HG03066 (cell line): ENCODE results near the gene FAM3B.

Experiments
- ATAC-seq: cut with Tn5 transposase; IDR thresholded peaks from one replicate; pipeline ENCODE4 v1.9.1; 2021; ENCODE audit warnings: low read depth; ENCODE audit not compliant: unreplicated experiment

FAM3B gene

DNA sequence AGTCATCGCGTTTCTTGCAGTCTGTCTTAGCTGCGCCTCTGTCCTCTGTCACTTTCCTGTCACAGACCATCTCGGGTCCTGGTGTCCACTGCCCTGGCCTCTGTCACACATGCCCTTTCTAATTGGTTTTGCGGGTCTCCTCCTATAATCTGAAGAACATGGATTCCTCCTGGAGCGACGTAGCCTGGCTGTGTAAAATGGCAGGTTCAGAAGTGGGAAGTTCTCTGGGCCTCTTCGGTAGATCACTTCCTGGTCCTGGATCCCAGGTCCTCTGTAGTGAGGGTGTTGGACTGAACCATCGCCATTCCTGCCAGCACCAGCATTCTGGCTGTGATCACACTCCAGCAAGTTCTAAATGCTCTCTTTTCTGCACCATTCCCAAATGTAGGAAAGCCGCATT is 857 bp downstream of the FAM3B start:
- ATAC-seq: no peak

- ATAC-seq: no peak
Observed at GRCh38 chr21:41318218-41318617, 1.6 kb downstream of the FAM3B start.

- ATAC-seq: no peak
Observed at GRCh38 chr21:41319273-41319672, 2.7 kb downstream of the FAM3B start.

- no peak for ATAC-seq
Observed at GRCh38 chr21:41321211-41321907, 4.8 kb downstream of the FAM3B start.

DNA sequence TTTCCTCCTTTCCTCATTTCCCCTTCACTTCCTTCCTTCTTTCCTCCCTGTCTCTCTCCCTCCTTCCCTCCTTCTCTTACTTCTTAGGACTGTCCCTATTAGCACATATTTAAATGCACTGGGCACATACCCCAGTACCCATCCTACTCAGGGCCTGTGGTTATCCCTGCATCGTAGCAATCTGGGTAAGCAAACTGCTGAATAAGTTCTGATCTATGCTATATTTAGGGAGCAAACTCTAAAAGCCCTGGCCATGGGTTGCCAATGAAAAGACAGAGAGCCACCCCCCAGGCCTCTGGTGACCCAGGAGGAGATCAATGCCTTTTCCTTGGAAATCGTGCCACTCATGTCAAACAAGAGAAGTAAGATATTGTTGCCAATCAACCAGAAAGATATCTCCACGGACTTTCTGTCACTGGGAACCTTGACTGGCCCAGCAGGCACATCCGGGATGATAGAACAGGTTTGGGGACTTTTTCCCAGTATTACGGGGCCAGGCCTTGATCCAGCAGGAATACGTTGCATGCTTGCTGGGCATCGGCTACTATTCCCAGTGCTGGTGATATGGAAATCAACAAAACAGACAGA is 5.4 kb downstream of the FAM3B start:
- ATAC-seq: no peak

DNA sequence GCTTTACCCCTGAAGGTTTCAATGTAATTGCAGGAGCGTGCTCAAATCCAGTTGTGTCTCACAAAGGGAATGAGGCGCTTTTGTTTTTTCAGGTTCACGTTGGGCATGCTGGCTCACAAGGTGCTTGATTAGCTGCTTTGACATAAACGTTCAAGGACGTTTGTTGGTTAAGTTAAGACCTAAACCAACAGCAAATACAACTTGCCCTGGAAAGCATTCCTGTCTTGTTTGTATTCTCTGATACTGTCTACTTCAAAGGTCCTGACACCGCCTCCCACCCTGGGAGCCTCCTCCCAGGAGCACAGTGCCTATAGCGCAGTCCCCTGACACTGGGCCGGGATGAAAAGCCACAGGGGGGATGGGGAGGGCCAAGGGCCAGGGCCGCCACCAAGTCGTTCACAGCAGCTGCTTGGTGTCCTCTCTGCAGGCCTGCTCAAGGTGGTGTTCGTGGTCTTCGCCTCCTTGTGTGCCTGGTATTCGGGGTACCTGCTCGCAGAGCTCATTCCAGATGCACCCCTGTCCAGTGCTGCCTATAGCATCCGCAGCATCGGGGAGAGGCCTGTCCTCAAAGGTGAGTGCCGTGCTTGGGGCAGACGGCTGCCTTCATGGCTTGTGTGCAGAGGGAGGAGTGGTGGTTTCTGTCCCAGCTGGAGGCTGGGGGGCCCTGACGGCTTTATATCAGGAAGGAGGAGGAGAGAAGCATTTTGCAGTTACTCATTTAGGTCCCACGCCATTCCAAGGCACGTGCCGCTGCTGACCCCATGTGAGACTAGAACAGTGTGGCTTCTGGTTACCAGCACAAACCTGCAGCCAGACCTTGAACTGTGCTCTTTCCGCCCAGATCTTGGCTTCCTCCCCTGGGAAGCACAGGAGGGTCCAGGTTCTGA is 6.1 kb downstream of the FAM3B start:
- no peak for ATAC-seq

- ATAC-seq: no peak
Observed at GRCh38 chr21:41325138-41325912, 8.7 kb downstream of the FAM3B start.

- ATAC-seq: no peak
Observed at GRCh38 chr21:41326414-41327080, 9.9 kb downstream of the FAM3B start.

- ATAC-seq: no peak
Observed at GRCh38 chr21:41327753-41328152, 11.2 kb downstream of the FAM3B start.

DNA sequence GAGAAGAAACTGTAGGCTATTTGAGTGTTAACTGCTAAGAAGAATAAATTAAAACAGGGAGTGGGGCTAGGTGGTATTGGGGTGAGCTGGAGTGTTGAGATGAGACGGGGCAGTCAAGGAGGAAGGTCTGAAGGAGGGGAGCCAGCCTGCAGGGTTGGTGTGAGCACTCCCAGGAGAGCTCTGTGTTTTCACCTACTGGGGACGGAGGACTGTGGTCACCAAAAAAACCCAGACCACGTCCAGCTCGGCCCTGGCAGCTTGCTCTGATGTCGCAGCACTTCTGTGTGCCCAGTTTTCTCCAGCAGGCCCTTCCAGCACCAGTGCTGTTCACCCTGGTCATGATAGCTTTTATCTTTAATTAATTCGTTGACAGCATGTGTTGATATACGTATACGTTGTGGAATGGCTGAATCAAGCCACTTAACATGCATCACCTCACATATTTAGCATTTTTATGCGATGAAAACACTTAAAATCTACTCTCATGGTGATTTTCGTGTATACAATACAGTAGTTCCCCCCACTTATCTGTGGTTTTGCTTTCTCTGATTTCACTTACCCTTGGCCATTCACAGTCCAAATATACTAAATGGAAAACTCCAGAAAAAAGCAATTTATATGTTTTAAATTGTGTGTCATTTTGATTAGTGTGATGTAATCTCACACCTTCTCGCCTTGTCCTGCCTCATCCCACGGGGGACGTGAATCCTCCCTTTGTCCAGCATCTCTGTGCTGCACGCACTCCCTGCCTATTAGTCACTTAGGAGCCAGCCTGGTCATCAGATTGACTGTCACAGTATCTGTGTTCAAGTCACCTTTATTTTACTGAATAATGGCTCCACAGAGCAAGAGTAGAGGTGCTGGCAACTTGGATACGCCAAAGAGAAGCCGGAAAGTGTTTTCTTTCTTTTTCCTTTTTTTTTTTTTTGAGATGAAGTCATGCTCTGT is 12.3 kb downstream of the FAM3B start:
- ATAC-seq: no peak

- ATAC-seq: no peak
Observed at GRCh38 chr21:41333752-41334151, 17.2 kb downstream of the FAM3B start.

DNA sequence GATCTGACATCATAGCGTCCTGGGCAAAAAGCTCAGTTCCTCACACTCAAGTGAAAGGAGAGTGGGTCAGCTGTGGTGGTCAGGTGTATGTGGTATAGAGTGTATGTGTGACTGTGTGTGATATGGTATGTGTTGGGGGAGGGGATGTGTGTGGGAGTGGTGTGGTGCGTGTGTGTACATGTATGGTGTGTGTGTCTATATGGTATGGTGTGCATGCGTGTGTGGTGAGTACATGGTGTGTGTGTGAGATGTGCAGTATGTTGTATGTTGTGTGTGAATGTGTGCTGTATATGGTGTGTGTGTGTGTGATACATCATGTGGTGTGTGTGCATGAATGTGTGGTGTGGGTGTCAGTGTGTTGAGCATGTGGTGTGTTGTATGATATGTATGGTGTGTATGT is 20.9 kb downstream of the FAM3B start:
- no peak for ATAC-seq

GRCh38 chr21:41338455-41338854 is 21.9 kb downstream of the FAM3B start:
- no peak for ATAC-seq

GRCh38 chr21:41342035-41342434 is 25.4 kb downstream of the FAM3B start:
- no peak for ATAC-seq

GRCh38 chr21:41344146-41344545 is 27.5 kb downstream of the FAM3B start:
- no peak for ATAC-seq

GRCh38 chr21:41345356-41345755 is 28.8 kb downstream of the FAM3B start:
- no peak for ATAC-seq

DNA sequence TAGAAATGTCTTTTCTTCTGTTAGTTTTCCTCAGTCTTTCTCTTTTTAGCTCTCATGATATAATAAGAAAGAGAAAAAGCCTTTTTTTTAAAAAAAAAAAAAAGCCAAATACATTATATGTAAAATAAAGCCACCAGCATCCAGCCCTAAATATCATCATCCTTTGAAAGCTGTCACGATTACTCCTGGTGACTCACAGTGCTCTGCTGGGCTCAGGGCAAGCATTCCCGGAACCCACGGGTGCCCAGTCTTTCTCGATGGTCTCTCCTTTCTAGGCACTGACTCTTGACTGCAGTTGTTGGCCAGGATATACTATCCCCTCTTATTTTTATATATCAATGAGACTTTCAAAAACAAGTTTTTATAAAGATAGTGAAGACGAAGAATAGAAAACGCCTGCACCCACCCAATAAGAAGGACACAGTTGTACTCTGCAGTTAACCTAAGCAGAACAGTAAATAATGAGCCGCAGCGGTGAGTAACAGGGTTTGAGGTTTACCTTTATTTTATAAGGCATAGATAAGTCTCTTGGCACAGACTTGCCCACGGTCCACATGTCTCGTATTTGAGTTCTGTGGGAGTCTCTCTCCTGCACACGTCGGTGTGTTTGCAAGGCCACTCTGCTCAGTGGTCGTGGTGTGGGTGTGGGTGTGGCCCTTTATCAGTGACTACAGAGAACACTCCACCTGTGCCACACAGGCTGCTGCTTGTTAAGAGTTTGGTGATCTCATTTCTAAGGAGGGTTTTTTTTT is 29.5 kb downstream of the FAM3B start:
- ATAC-seq: no peak

GRCh38 chr21:41346758-41347157 is 30.2 kb downstream of the FAM3B start:
- ATAC-seq: no peak
